ENCODE data around the gene KLC1.

The KLC1 gene

DNA sequence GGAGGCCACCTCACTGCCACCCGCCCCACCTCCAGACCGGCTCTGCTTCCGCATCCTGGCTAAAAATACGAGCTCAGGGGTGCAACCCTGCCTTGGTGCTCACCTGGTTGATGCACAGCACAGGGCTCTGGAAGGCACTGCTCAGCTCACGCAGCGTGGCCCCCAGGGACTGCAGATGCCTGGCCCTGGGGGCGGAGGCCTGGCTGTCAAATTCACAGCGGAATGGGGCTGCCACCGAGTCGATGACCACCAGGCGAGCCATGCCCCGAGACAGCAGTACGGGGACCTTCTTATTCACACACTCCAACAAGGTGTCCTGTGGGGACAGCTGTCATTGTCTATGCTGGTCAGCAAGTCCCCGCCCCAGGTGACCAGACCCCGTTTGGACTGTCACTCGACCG lies 70.2 kb downstream of the KLC1 start:
- TF ChIP-seq, protein P1, sequence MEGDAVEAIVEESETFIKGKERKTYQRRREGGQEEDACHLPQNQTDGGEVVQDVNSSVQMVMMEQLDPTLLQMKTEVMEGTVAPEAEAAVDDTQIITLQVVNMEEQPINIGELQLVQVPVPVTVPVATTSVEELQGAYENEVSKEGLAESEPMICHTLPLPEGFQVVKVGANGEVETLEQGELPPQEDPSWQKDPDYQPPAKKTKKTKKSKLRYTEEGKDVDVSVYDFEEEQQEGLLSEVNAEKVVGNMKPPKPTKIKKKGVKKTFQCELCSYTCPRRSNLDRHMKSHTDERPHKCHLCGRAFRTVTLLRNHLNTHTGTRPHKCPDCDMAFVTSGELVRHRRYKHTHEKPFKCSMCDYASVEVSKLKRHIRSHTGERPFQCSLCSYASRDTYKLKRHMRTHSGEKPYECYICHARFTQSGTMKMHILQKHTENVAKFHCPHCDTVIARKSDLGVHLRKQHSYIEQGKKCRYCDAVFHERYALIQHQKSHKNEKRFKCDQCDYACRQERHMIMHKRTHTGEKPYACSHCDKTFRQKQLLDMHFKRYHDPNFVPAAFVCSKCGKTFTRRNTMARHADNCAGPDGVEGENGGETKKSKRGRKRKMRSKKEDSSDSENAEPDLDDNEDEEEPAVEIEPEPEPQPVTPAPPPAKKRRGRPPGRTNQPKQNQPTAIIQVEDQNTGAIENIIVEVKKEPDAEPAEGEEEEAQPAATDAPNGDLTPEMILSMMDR (conservative IDR thresholded peaks at IDR 0.05; ENCODE audit: low read depth, low read length): no peak
- no peak for DNase-seq (ENCODE audit: low read depth)
- H3K4me3 ChIP-seq (ENCODE audit: low read length): no peak overlapping the region

DNA sequence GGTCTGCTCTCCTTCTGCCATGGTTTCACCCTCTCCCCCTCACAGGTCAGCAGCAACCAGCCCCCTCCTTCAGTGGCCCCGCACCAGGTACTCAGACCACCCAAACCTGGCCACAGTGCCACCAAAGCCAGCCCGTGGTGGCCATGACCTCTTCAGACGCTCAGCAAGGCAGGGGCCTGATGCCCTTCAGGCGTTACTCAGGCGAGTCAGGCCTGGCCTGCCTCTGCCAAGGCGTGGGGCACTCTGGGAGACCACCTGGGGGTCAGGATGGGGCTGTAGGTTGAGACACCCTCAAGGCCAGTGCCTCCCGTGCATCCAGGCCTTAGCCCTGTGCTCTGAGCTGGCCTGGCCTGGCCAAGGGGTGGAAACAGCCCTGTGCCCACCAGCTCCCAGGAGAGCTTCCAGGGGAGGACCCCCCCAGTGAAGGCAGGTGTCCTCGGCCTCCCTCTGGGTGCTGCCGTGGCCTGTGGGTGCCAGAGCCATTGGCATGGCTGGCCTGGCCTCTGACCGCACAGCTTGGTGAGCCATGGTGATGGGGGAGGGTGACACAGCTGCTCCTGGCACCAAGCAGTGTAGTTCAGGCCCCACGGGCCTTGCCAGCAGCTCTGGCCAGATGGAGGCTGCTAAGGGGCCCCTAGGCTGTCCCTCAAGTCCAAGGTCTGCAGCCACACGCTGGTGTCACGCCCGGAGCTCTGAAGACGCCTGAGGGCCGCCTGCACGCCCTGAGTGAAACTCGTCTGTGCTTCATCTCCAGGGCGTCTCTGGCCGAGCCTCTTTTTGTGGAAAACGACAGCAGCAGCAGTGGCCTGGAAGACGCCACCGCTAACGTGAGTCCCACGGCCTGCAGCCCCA lies 71.1 kb downstream of the KLC1 start:
- no peak overlapping the region for H3K4me3 ChIP-seq (ENCODE audit: low read length)
- TF ChIP-seq, protein P1 (conservative IDR thresholded peaks at IDR 0.05; ENCODE audit: low read depth, low read length): no peak
- no peak for DNase-seq (ENCODE audit: low read depth)

DNA sequence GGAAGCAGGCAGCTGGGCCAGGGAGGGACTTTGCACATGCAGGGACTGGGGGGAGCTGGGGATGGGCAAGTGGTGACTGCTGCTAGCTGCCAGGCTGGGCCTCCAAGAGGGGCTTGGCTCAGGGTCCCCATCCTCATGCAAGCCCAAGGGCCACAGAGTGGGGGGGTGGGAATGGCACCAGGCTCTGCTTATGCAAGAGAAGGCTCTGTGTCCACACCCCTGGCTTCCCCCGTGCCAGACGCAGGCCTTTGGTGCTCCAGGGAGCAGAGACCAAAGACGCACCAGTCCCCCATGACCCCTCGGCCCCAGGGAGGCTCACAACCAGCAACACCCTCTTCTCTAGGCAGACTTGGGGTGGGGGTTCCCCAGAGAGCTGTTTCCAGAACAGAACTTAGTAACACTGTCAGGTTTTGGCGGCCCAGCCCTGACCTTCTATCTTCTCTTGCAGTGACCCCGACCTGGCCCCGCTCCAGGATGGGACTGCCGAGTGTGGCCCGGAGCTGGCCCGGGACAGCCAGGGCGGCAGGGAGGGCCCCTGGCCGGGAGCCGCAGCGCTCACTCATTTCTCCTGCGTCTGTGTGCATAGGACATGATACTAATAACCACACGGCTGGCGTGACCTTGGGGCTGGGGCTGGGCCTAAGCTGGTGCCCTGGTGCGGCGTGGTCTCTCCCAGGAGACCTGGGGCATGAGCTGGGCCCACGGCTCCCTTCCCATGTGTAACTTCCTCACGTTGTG lies 71.9 kb downstream of the KLC1 start:
- DNase-seq (ENCODE audit: low read depth): no peak
- TF ChIP-seq, protein P1 (conservative IDR thresholded peaks at IDR 0.05; ENCODE audit: low read depth, low read length): no peak
- no peak overlapping the region for H3K4me3 ChIP-seq (ENCODE audit: low read length)

DNA sequence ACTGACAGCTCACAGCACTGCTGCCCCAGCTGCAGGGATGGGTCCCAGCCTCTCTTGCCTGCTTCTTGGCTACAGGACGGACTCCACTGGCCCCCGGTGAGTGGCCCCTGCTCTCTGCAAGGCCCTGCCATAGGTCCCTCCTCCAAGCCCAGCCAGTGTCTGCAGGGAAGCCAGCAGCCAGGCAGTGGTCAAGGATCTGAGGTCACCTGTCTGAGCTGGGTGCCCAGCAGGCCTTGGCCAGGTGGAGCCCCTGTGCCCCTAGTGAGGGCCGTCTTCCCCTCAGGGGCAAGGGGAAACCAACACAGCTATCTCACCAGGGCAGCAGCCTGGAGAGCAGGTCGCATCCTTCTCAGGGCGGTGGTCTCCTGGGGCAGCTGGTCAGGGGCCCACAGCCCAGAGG lies 73.1 kb downstream of the KLC1 start:
- TF ChIP-seq, protein P1 (conservative IDR thresholded peaks at IDR 0.05; ENCODE audit: low read depth, low read length): no peak
- no peak overlapping the region for H3K4me3 ChIP-seq (ENCODE audit: low read length)
- no peak for DNase-seq (ENCODE audit: low read depth)

DNA sequence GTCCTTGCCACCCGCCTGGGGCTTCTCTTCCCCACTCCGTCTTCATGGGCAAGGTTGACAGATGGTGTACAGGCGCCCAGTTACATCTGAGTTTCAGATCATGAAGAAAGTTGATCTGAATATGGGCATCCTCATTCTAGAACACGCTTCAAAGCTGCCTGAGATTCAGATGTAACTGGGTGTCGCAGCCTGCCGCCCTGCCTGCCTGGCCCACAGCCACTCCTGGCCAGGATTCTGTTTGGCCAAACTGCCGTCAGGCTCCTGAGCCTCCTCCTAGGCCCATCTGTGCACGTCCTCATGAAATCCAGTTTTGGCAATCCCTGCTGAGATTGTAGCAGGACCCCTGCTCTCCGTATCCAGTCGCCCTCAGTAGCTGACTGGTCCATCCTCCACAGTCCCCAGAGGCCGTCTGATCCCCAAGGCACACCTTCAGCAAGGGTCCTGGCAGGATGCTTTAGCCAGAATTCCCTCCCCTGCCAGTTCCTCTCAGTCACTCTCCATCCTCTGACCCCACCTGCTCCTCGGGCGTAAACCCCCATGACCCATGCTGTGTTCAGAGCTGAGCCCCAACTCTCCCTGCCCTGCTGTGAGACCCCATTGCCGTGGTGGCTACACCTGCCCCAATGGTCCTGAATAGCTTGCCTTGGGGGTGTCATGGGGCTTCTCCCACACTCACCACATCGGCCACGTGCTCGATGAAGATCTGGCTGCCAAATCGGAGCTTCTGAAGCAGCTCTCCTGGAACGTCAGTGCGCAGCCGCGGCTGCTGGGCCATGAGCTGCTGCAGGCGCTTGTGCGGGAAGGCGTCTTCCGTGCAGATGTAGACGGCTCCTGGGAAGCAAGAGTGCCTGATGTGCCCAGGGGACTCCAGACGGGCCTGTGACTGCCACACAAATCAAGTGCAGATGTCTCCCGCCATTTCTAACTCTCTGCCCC lies 73.8 kb downstream of the KLC1 start:
- TF ChIP-seq, protein P1 (conservative IDR thresholded peaks at IDR 0.05; ENCODE audit: low read depth, low read length): no peak
- no peak for DNase-seq (ENCODE audit: low read depth)

DNA sequence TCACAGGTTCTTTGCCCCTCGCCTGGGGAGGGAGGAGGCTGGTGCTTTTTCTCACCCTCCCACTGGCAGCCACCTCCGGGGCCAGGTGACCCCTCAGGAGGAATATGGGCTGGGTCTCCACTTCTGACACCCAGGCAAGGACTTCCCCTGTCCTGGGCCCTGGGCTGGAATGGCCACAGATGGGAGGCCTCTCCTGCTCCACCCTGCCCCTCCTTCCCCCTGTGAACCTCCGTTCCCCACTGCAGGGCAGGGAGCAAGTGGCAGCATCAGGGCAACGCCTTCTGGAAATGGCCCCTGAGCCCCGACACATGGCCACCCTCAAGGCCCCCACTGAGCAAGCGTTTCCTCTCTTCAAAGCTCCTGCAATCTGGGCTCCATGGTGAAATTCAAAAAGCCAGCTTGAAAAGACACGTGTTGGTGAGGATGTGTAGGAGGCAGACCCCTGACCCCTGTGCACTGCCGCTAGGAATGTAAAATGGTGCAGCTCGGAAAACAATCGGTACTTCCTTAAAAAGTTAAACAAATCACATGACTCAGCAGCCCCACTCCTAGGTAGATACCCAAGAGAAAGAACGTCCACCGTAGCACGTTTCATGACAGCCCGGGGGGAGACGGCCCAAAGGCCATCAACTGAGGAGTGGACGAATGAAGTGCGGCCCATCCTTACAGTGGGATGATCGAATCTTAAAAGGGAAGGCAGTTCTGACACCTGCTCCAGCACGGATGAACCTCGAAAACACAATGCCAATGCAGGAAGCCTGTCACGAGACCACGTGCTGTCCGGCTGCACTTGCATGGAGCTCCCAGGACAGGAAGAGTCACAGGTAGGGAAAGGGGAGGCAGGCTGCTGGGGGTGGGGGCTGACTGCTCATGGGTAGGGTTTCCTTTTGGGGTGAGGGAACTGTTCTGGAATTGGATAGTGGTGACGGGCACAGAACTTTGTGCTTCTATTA lies 74.7 kb downstream of the KLC1 start:
- TF ChIP-seq, protein P1 (conservative IDR thresholded peaks at IDR 0.05; ENCODE audit: low read depth, low read length): no peak
- H3K4me3 ChIP-seq (ENCODE audit: low read length): no peak overlapping the region
- no peak for DNase-seq (ENCODE audit: low read depth)

More for the DNA sequence above, 73.8 kb downstream of the KLC1 start:
- no peak overlapping the region for H3K4me3 ChIP-seq (ENCODE audit: low read length)
